ENCODE results near the gene PWP2. TPM values are rescaled to one million over a fixed set of nuclear protein-coding genes. Genes with fewer than 3 reads are reported as not detected.
"Not testable (repeated sequence)": the region's sequence is repeated elsewhere in the genome, so short reads cannot be mapped to it uniquely, and the experiment has no call there.

Gene PWP2
- total RNA-seq, 1 experiment from 2014 or later = 6.8 TPM

DNA sequence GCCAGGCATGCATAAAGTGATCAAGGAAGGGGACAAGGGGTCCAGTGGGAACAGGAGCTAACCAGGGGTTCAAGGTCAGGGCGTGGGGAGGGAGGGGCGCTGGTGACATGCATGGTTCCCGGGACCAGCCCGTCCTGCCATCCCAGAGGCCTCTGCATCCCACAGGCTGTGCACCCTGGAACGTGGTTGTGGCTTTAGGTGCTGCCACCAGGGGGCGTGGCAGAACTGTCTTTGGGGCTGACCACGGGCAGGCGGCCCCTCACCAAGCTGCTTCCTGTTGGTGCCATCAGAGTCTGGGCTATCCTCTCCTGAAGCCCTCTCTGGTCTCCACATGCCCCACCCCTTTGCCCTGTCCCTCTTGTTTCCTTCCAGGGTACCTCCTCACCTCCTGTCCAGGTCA lies 39.9 kb downstream of the PWP2 start:
- H3K4me3 ChIP-seq (ENCODE audit: low read depth in 2 of 2, low read length in 2 of 2); H3K4me1 ChIP-seq (ENCODE audit: control insufficient read depth, insufficient read depth, low read length); POLR2A ChIA-PET; BruUV-seq (replicated peaks); H3K9me3 ChIP-seq (ENCODE audit: control insufficient read depth, insufficient read depth, low read depth, low read length); H3K36me3 ChIP-seq (ENCODE audit: control insufficient read depth, insufficient read depth, low read length); in situ Hi-C loops (cut with HindIII; ENCODE audit: low pct_unique_long_range_greater_than_20kb, low sequenced_read_pairs); H3K27me3 ChIP-seq (ENCODE audit: control insufficient read depth, insufficient read depth, low read length); H3K27ac ChIP-seq (ENCODE audit: low read length); intact Hi-C loops (cut with micrococcal nuclease; ENCODE audit: unreplicated experiment); DNase-seq (ENCODE audit: low read depth, low spot score); CTCF ChIA-PET: not testable (repeated sequence)
- peak; percentile 89 for ATAC-seq

- H3K4me3 ChIP-seq (ENCODE audit: low read depth in 2 of 2, low read length in 2 of 2); ATAC-seq; H3K36me3 ChIP-seq (ENCODE audit: control insufficient read depth, insufficient read depth, low read length); in situ Hi-C loops (cut with HindIII; ENCODE audit: low pct_unique_long_range_greater_than_20kb, low sequenced_read_pairs); H3K9me3 ChIP-seq (ENCODE audit: control insufficient read depth, insufficient read depth, low read depth, low read length); POLR2A ChIA-PET; intact Hi-C loops (cut with micrococcal nuclease; ENCODE audit: unreplicated experiment); CTCF ChIA-PET; H3K27ac ChIP-seq (ENCODE audit: low read length); DNase-seq (ENCODE audit: low read depth, low spot score); H3K4me1 ChIP-seq (ENCODE audit: control insufficient read depth, insufficient read depth, low read length); H3K27me3 ChIP-seq (ENCODE audit: control insufficient read depth, insufficient read depth, low read length); BruUV-seq (replicated peaks): not testable (repeated sequence)
These were observed 43.1 kb downstream of the PWP2 start for GRCh38 chr21:44150255-44150654.

- in situ Hi-C loops (cut with HindIII; ENCODE audit: low pct_unique_long_range_greater_than_20kb, low sequenced_read_pairs); H3K27ac ChIP-seq (ENCODE audit: low read length); POLR2A ChIA-PET; H3K36me3 ChIP-seq (ENCODE audit: control insufficient read depth, insufficient read depth, low read length); H3K27me3 ChIP-seq (ENCODE audit: control insufficient read depth, insufficient read depth, low read length); H3K4me1 ChIP-seq (ENCODE audit: control insufficient read depth, insufficient read depth, low read length); H3K9me3 ChIP-seq (ENCODE audit: control insufficient read depth, insufficient read depth, low read depth, low read length); ATAC-seq; CTCF ChIA-PET; intact Hi-C loops (cut with micrococcal nuclease; ENCODE audit: unreplicated experiment); BruUV-seq (replicated peaks); H3K4me3 ChIP-seq (ENCODE audit: low read depth in 2 of 2, low read length in 2 of 2); DNase-seq (ENCODE audit: low read depth, low spot score): not testable (repeated sequence)
These were observed 46.2 kb downstream of the PWP2 start for GRCh38 chr21:44153214-44153888.

DNA sequence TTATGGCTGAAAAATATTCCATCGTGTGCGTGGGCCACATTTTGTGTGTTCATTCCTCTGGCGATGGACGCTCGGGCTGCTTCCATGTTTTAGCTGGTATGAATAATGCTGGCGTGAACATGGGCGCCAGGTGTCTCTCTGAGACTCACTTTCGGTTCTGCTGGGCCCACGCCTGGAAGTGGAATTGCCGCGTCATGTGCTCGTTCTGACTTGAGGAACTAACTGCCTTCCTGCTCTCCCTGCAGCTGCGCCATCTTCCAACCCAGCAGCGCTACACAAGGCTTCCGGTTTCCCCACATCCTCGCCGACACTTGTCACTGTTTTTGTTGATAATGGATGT lies 46.7 kb downstream of the PWP2 start:
- H3K4me3 ChIP-seq (ENCODE audit: low read depth in 2 of 2, low read length in 2 of 2); in situ Hi-C loops (cut with HindIII; ENCODE audit: low pct_unique_long_range_greater_than_20kb, low sequenced_read_pairs); POLR2A ChIA-PET; H3K27ac ChIP-seq (ENCODE audit: low read length); H3K36me3 ChIP-seq (ENCODE audit: control insufficient read depth, insufficient read depth, low read length); intact Hi-C loops (cut with micrococcal nuclease; ENCODE audit: unreplicated experiment); H3K27me3 ChIP-seq (ENCODE audit: control insufficient read depth, insufficient read depth, low read length); DNase-seq (ENCODE audit: low read depth, low spot score); ATAC-seq; CTCF ChIA-PET; BruUV-seq (replicated peaks); H3K9me3 ChIP-seq (ENCODE audit: control insufficient read depth, insufficient read depth, low read depth, low read length); H3K4me1 ChIP-seq (ENCODE audit: control insufficient read depth, insufficient read depth, low read length): not testable (repeated sequence)

GRCh38 chr21:44154816-44155230 lies 47.6 kb downstream of the PWP2 start:
- H3K4me1 ChIP-seq (ENCODE audit: control insufficient read depth, insufficient read depth, low read length); H3K27ac ChIP-seq (ENCODE audit: low read length); H3K9me3 ChIP-seq (ENCODE audit: control insufficient read depth, insufficient read depth, low read depth, low read length); POLR2A ChIA-PET; CTCF ChIA-PET; in situ Hi-C loops (cut with HindIII; ENCODE audit: low pct_unique_long_range_greater_than_20kb, low sequenced_read_pairs); H3K36me3 ChIP-seq (ENCODE audit: control insufficient read depth, insufficient read depth, low read length); intact Hi-C loops (cut with micrococcal nuclease; ENCODE audit: unreplicated experiment); BruUV-seq (replicated peaks); DNase-seq (ENCODE audit: low read depth, low spot score); H3K27me3 ChIP-seq (ENCODE audit: control insufficient read depth, insufficient read depth, low read length); H3K4me3 ChIP-seq (ENCODE audit: low read depth in 2 of 2, low read length in 2 of 2): not testable (repeated sequence)
- 0 out of 2 replicates have a peak, but pooled peaks have one; percentile 34 for ATAC-seq

DNA sequence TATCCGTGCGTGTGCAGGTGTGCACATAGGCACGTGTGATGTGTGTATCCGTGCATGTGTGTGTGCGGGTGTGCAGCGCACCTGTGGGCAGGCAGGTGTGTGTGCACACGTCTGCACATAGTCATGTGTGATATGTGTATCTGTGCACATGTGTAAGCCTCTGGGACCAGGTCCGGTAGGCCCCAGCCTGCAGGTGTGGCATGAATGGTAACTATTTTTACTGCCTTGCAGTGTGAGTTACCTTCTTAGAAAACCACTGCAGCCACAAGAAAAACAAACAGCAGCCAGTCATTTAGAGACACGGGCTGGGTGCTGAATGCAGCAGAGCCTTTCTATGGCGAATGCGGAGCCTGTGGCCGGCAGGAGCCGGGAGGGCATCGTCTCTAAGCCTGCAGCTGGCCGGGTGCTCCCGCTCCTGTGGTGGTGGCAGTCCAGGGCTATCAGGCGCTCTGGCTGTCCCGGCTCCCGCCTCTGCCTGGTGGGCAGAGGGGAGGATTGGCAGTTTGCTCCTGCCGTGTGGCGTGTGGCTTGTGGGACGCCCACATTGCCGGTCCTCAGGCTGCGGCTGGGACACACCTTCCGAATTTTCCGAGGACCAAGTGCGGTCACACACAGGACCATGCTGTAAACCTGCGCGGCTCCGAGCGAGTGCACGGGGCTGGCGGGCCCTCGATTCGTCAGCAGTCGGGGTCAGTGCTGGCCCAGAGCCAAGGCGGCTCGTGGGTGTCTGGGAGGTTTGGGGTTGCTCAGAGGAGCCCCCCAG lies 48.2 kb downstream of the PWP2 start:
- POLR2A ChIA-PET; H3K27ac ChIP-seq (ENCODE audit: low read length); H3K36me3 ChIP-seq (ENCODE audit: control insufficient read depth, insufficient read depth, low read length); BruUV-seq (replicated peaks); H3K27me3 ChIP-seq (ENCODE audit: control insufficient read depth, insufficient read depth, low read length); intact Hi-C loops (cut with micrococcal nuclease; ENCODE audit: unreplicated experiment); H3K4me1 ChIP-seq (ENCODE audit: control insufficient read depth, insufficient read depth, low read length); H3K4me3 ChIP-seq (ENCODE audit: low read depth in 2 of 2, low read length in 2 of 2); CTCF ChIA-PET; in situ Hi-C loops (cut with HindIII; ENCODE audit: low pct_unique_long_range_greater_than_20kb, low sequenced_read_pairs); H3K9me3 ChIP-seq (ENCODE audit: control insufficient read depth, insufficient read depth, low read depth, low read length); DNase-seq (ENCODE audit: low read depth, low spot score): not testable (repeated sequence)
- peak; percentile 30; the same call in 1 of the 2 replicates for ATAC-seq

GRCh38 chr21:44155994-44156380 lies 48.8 kb downstream of the PWP2 start:
- intact Hi-C loops (cut with micrococcal nuclease; ENCODE audit: unreplicated experiment); DNase-seq (ENCODE audit: low read depth, low spot score); in situ Hi-C loops (cut with HindIII; ENCODE audit: low pct_unique_long_range_greater_than_20kb, low sequenced_read_pairs); H3K9me3 ChIP-seq (ENCODE audit: control insufficient read depth, insufficient read depth, low read depth, low read length); H3K36me3 ChIP-seq (ENCODE audit: control insufficient read depth, insufficient read depth, low read length); BruUV-seq (replicated peaks); CTCF ChIA-PET; H3K27me3 ChIP-seq (ENCODE audit: control insufficient read depth, insufficient read depth, low read length); ATAC-seq; H3K4me1 ChIP-seq (ENCODE audit: control insufficient read depth, insufficient read depth, low read length); POLR2A ChIA-PET; H3K27ac ChIP-seq (ENCODE audit: low read length); H3K4me3 ChIP-seq (ENCODE audit: low read depth in 2 of 2, low read length in 2 of 2): not testable (repeated sequence)

Data from Panc1 (cell line).